ENCODE data around the gene ARMC9. TPM values are rescaled to one million over a fixed set of nuclear protein-coding genes. Genes with fewer than 3 reads are reported as not detected.

The ARMC9 gene
- total RNA-seq, 1 donor from 2014 or later = 27.5 TPM

GRCh38 chr2:231161252-231161839, 37.1 kb upstream of the ARMC9 start:
- H3K4me3 ChIP-seq (ENCODE audit: low read depth, low read length) = no peak overlapping the region
- no peak for DNase-seq (ENCODE audit: low read depth)
- no peaks in the 10 kb centered on the region for H3K27me3 ChIP-seq (ENCODE audit: control insufficient read depth, insufficient read depth, low read length)
- peaks cover 2% of the 10 kb centered on the region for H3K36me3 ChIP-seq (ENCODE audit: control insufficient read depth, insufficient read depth, low read length)
- TF ChIP-seq CTCF (IDR thresholded peaks at IDR 0.05; ENCODE audit: insufficient read depth, low read length, poor library complexity, severe bottlenecking) = no peak

GRCh38 chr2:231161877-231162329, 36.5 kb upstream of the ARMC9 start:
- TF ChIP-seq CTCF (IDR thresholded peaks at IDR 0.05; ENCODE audit: insufficient read depth, low read length, poor library complexity, severe bottlenecking) = no peak
- H3K4me3 ChIP-seq (ENCODE audit: low read depth, low read length) = no peak overlapping the region
- H3K27me3 ChIP-seq (ENCODE audit: control insufficient read depth, insufficient read depth, low read length) = no peaks in the 10 kb centered on the region
- DNase-seq (ENCODE audit: low read depth) = peak; percentile 96
- peaks cover 2% of the 10 kb centered on the region for H3K36me3 ChIP-seq (ENCODE audit: control insufficient read depth, insufficient read depth, low read length)

GRCh38 chr2:231163011-231163410, 35.4 kb upstream of the ARMC9 start:
- no peak for DNase-seq (ENCODE audit: low read depth)
- Histone ChIP-seq H3K4me3 (ENCODE audit: low read depth, low read length) (no peak overlapping the region), H3K27me3 (ENCODE audit: control insufficient read depth, insufficient read depth, low read length) (no peaks in the 10 kb centered on the region), H3K36me3 (ENCODE audit: control insufficient read depth, insufficient read depth, low read length) (peaks cover 2% of the 10 kb centered on the region)
- no peak for TF ChIP-seq CTCF (IDR thresholded peaks at IDR 0.05; ENCODE audit: insufficient read depth, low read length, poor library complexity, severe bottlenecking)

GRCh38 chr2:231163414-231164095, 34.9 kb upstream of the ARMC9 start:
- no peak for DNase-seq (ENCODE audit: low read depth)
- no peak overlapping the region for H3K4me3 ChIP-seq (ENCODE audit: low read depth, low read length)
- no peak for TF ChIP-seq CTCF (IDR thresholded peaks at IDR 0.05; ENCODE audit: insufficient read depth, low read length, poor library complexity, severe bottlenecking)
- H3K27me3 ChIP-seq (ENCODE audit: control insufficient read depth, insufficient read depth, low read length) = no peaks in the 10 kb centered on the region
- peaks cover 2% of the 10 kb centered on the region for H3K36me3 ChIP-seq (ENCODE audit: control insufficient read depth, insufficient read depth, low read length)

GRCh38 chr2:231167745-231168459, 30.5 kb upstream of the ARMC9 start:
- TF ChIP-seq CTCF (IDR thresholded peaks at IDR 0.05; ENCODE audit: insufficient read depth, low read length, poor library complexity, severe bottlenecking) = no peak
- H3K27me3 ChIP-seq (ENCODE audit: control insufficient read depth, insufficient read depth, low read length) = no peaks in the 10 kb centered on the region
- no peak for DNase-seq (ENCODE audit: low read depth)
- H3K4me3 ChIP-seq (ENCODE audit: low read depth, low read length) = no peak overlapping the region
- H3K36me3 ChIP-seq (ENCODE audit: control insufficient read depth, insufficient read depth, low read length) = peaks cover 4% of the 10 kb centered on the region
